ENCODE data around the gene TES. TPM values are rescaled to one million over a fixed set of nuclear protein-coding genes. Genes with fewer than 3 reads are reported as not detected.
"Not testable (repeated sequence)": the region's sequence is repeated elsewhere in the genome, so short reads cannot be mapped to it uniquely, and the experiment has no call there.

Gene TES
- total RNA-seq, 4 donors from 2014 or later = 77.4 to 119 (median 115) TPM

- Histone ChIP-seq H3K4me3 (no peak overlapping the region), H3K9me3 (no peaks in the 10 kb centered on the region), H3K27me3 (no peaks in the 10 kb centered on the region), H3K36me3 (no peaks in the 10 kb centered on the region), H3K27ac (no peak overlapping the region), H3K4me1 (no peaks in the 10 kb centered on the region)
- whole genome bisulfite sequencing, 2 donors (ENCODE audit: low coverage in 1 of 2) = 78 to 87% methylated on average over 3 of the region's 3 CpGs
- in situ Hi-C loops (cut with MboI; ENCODE audit: low pct_ligation_motif_present in 1 of 4, low pct_unique_long_range_greater_than_20kb in 1 of 4, low sequenced_read_pairs in 3 of 4) = no loop called here
- no peak for TF ChIP-seq POLR2A (IDR thresholded peaks at IDR 0.05)
- TF ChIP-seq POLR2AphosphoS5 (IDR thresholded peaks at IDR 0.05) = no peak
- no peak for TF ChIP-seq EP300 (IDR thresholded peaks at IDR 0.05; ENCODE audit: low read depth)
- TF ChIP-seq CTCF (IDR thresholded peaks at IDR 0.05) = no peak
- no peak for DNase-seq
- intact Hi-C loops (cut with DNase I; ENCODE audit: low total_unique reads) = no loop called here
Observed at GRCh38 chr7:116293633-116294032, 83.3 kb downstream of the TES start.

- H3K36me3 ChIP-seq; H3K27me3 ChIP-seq; H3K4me3 ChIP-seq; in situ Hi-C loops (cut with MboI; ENCODE audit: low pct_ligation_motif_present in 1 of 4, low pct_unique_long_range_greater_than_20kb in 1 of 4, low sequenced_read_pairs in 3 of 4); intact Hi-C loops (cut with DNase I; ENCODE audit: low total_unique reads); H3K9me3 ChIP-seq; H3K4me1 ChIP-seq; DNase-seq; H3K27ac ChIP-seq: not testable (repeated sequence)
Observed at GRCh38 chr7:116295903-116296302, 85.6 kb downstream of the TES start.

GRCh38 chr7:116298055-116298454, 87.7 kb downstream of the TES start:
- Histone ChIP-seq H3K27me3 (no peaks in the 10 kb centered on the region), H3K27ac (no peak overlapping the region), H3K4me3 (no peak overlapping the region), H3K9me3 (no peaks in the 10 kb centered on the region), H3K36me3 (no peaks in the 10 kb centered on the region), H3K4me1 (no peaks in the 10 kb centered on the region)
- in situ Hi-C loops (cut with MboI; ENCODE audit: low pct_ligation_motif_present in 1 of 4, low pct_unique_long_range_greater_than_20kb in 1 of 4, low sequenced_read_pairs in 3 of 4) = no loop called here
- TF ChIP-seq CTCF (IDR thresholded peaks at IDR 0.05) (no peak), POLR2AphosphoS5 (IDR thresholded peaks at IDR 0.05) (no peak)
- no peak for DNase-seq
- intact Hi-C loops (cut with DNase I; ENCODE audit: low total_unique reads) = no loop called here
- WGBS, 2 donors (ENCODE audit: low coverage in 1 of 2) = 88% methylated on average over 1 of the region's 1 CpG

- WGBS, 2 donors (ENCODE audit: low coverage in 1 of 2) = 91 to 97% methylated on average over 3 of the region's 3 CpGs
- in situ Hi-C loops (cut with MboI; ENCODE audit: low pct_ligation_motif_present in 1 of 4, low pct_unique_long_range_greater_than_20kb in 1 of 4, low sequenced_read_pairs in 3 of 4) = no loop called here
- intact Hi-C loops (cut with DNase I; ENCODE audit: low total_unique reads) = no loop called here
- no peaks in the 10 kb centered on the region for H3K4me1 ChIP-seq
- H3K36me3 ChIP-seq = no peaks in the 10 kb centered on the region
- H3K4me3 ChIP-seq = no peak overlapping the region
- TF ChIP-seq POLR2A (IDR thresholded peaks at IDR 0.05) (no peak), CTCF (IDR thresholded peaks at IDR 0.05) (no peak), POLR2AphosphoS5 (IDR thresholded peaks at IDR 0.05) (no peak), EP300 (IDR thresholded peaks at IDR 0.05; ENCODE audit: low read depth) (no peak)
- H3K27me3 ChIP-seq = no peaks in the 10 kb centered on the region
- H3K9me3 ChIP-seq = no peaks in the 10 kb centered on the region
- no peak overlapping the region for H3K27ac ChIP-seq
- DNase-seq = no peak
Observed at GRCh38 chr7:116298576-116298975, 88.2 kb downstream of the TES start.

GRCh38 chr7:116305485-116306408, 95.4 kb downstream of the TES start:
- H3K4me3 ChIP-seq = no peak overlapping the region
- H3K27ac ChIP-seq = peak overlapping the region in 2 of 4 donors; percentile 14 to 45
- 70 to 73% methylated on average over 3 to 5 of the region's 5 CpGs for WGBS, 2 donors (ENCODE audit: low coverage in 1 of 2)
- TF ChIP-seq EP300 (IDR thresholded peaks at IDR 0.05; ENCODE audit: low read depth) (no peak), CTCF (IDR thresholded peaks at IDR 0.05) (no peak), POLR2AphosphoS5 (IDR thresholded peaks at IDR 0.05) (no peak), POLR2A (IDR thresholded peaks at IDR 0.05) (no peak)
- intact Hi-C loops (cut with DNase I; ENCODE audit: low total_unique reads) = no loop called here
- no peaks in the 10 kb centered on the region for H3K4me1 ChIP-seq
- no peaks in the 10 kb centered on the region for H3K36me3 ChIP-seq
- no peak for DNase-seq
- no peaks in the 10 kb centered on the region for H3K9me3 ChIP-seq
- in situ Hi-C loops (cut with MboI; ENCODE audit: low pct_ligation_motif_present in 1 of 4, low pct_unique_long_range_greater_than_20kb in 1 of 4, low sequenced_read_pairs in 3 of 4) = no loop called here
- H3K27me3 ChIP-seq = no peaks in the 10 kb centered on the region

Data from transverse colon (tissue), 4 donors.